ENCODE data around the gene IP6K3.

IP6K3 gene

DNA sequence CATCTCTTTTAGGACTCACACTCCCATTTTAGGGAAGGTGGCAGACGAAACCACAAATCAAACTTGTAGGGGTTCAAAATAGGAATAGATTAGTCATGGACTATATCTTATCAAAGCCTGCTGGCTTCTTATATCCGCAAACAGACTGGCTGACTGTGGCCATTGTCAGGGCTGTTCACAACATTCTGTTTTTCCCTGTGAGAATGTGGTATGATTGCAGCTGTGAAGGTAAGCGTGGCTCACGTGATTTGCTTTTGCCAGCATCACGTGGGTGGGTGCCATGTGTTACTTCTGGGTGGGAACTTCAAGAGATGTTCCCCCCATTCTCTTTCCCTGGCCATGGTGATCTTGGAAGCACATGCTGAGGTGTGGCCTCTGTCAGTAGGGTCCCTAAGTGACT is 5.9 kb downstream of the IP6K3 start:
- DNase-seq (ENCODE audit: low read depth, low spot score), result no peak

- DNase-seq (ENCODE audit: low read depth, low spot score), result no peak
These were observed 6.5 kb downstream of the IP6K3 start for GRCh38 chr6:33740204-33740608.

- no peak for DNase-seq (ENCODE audit: low read depth, low spot score)
These were observed 7.1 kb downstream of the IP6K3 start for GRCh38 chr6:33739571-33739970.

DNA sequence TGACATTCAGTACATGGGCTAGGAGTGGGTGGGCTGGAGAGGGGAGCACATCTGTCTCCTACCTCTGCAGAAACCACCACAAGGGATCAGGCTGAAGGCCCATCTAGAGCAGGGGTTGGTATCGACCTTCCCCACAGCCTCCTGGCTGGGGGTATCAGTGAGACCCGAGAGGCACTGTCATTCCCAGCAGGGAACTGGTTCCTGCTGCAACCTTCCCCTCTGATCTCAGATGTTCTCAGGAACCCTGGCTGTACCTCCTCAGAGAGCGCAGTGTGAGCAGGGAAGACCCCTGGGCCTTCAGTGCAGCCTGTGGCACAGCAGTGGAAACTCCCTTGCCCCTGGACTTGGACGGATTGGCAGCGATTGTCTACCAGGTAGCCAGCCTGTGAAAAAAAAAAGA is 7.8 kb downstream of the IP6K3 start:
- DNase-seq (ENCODE audit: low read depth, low spot score), result no peak

GRCh38 chr6:33738153-33738552 is 8.6 kb downstream of the IP6K3 start:
- no peak for DNase-seq (ENCODE audit: low read depth, low spot score)

DNA sequence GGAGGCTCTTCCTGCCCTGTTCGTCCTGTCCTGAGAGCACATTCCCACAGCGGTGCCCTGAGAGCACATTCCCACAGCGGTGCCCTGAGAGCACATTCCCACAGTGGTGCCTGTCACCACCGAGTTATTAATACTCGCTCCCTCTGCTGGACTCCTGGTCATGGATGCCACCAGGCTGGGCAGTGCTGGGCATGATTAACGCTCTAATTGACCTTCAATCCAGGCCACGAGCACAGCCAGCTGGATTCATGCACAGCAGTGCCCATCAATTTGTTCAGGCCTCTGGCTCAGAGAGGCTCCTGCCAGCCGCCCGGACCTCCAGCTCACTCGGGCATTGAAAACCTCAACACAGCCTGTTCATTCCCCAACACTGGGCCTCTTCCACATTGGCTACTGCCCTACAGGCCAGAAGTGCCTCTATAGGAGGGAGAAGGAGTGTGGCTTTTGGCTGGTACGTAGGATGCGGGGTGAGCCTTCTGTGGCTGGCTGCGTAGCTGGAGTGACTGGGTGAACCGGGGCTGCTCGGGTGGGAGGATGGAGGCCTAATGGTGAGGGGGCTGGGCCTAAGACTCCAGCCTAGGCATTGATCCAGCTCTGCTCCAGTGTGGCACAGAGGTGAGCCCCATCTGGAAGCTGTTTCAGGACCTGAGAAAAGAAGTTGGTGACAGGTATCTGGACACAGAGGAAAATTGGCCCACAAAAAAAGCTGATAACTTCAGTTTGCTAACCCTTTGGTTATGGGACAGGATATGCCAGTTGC is 9.3 kb downstream of the IP6K3 start:
- DNase-seq (ENCODE audit: low read depth, low spot score), result no peak

- DNase-seq (ENCODE audit: low read depth, low spot score), result no peak
These were observed 11.5 kb downstream of the IP6K3 start for GRCh38 chr6:33735216-33735615.

DNA sequence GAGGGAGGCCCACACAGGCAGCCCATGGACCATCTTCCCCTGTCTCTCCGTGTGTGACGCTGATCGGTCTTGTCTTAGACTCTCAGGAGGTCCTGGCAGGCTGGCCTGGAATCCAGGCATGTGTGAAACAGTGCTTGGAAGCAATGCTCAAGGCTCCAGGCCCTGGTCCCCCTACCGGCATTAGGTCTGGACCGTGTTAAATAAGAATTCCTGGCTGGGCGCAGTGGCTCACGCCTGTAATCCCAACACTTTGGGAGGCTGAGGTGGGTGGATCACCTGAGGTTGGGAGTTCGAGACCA is 13.0 kb downstream of the IP6K3 start:
- DNase-seq (ENCODE audit: low read depth, low spot score), result no peak

GRCh38 chr6:33732817-33733708 is 13.6 kb downstream of the IP6K3 start:
- DNase-seq (ENCODE audit: low read depth, low spot score), result no peak

DNA sequence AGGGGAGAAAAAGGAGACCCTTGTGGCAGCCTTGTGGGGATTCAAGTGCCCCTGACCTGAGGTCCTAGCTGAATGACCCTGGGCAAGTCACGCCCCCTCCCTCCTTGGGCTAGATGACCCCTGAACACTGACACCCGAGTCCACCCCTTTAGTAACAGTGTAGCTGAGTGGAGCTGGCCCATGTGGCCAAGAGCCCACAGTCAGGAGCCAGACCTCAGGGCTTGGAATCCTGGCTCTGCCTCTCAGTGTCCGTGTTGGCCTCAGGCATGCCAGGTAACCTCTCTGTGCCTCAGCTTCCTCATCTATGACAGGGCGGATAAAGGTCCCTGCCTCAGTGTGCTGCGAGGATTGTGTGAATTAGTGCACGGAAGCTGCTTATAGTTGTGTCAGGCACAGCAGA is 14.3 kb downstream of the IP6K3 start:
- no peak for DNase-seq (ENCODE audit: low read depth, low spot score)

GRCh38 chr6:33731751-33732282 is 14.9 kb downstream of the IP6K3 start:
- DNase-seq (ENCODE audit: low read depth, low spot score), result no peak

GRCh38 chr6:33731035-33731434 is 15.7 kb downstream of the IP6K3 start:
- no peak for DNase-seq (ENCODE audit: low read depth, low spot score)

DNA sequence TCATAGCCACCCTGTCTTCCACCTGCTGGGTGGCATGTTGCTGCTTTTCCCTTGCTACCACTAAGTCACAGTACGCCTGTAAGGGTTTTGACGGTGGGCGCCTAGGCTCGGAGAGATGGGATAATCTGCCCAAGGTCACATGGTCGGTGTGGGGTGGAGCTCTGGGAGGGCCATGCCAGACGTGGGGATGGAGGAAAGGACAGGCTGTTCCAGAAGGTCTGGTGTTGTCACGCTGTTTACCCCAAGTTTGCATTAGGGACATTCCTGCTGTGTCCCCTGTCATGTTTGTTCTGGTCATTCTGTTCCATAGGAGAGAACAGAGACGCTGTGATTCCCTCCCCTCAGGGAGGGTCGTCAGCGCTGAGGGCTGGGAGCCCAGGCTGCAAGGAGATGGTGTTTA is 16.1 kb downstream of the IP6K3 start:
- no peak for DNase-seq (ENCODE audit: low read depth, low spot score)

GRCh38 chr6:33729059-33729458 is 17.6 kb downstream of the IP6K3 start:
- no peak for DNase-seq (ENCODE audit: low read depth, low spot score)

DNA sequence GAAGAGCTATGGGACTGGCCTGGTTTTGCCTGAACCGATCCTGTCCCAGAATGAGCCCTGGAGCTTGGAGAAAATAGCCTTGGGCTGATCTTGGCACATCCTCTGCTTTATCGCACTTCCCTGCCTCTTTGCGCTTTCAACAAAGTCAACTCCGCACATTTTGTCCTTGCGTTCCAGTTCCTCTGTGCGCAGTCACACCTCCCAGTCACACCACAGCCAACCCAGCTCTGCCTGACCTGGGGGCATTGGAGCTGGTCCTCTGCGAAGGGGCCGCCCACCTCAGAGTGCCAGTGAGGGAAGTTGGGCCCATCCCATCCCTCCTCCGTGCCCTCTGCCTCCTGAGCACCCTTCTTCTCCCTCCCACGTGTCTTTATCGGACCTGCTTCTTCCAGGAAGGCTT is 18.3 kb downstream of the IP6K3 start:
- DNase-seq (ENCODE audit: low read depth, low spot score), result no peak

DNA sequence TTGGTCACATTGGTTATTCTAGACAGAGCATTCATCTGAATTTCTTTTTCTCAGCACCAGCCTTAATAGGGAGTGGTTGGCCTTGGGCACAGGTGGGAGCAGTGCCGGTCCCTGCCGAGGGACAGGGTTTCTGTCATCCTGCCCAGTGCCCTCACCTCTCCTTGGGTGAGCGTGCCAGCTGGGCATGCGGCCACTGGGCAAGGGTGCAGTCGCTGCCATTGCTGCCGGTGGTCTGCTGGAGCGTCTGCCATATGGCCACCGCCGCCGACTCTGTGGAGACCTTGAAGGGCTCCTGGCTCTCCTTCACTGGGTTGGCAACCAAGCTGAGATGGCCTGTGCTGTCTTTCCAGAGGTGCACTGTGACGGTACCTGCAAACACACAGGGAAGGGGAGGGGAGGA is 18.8 kb downstream of the IP6K3 start:
- no peak for DNase-seq (ENCODE audit: low read depth, low spot score)

DNA sequence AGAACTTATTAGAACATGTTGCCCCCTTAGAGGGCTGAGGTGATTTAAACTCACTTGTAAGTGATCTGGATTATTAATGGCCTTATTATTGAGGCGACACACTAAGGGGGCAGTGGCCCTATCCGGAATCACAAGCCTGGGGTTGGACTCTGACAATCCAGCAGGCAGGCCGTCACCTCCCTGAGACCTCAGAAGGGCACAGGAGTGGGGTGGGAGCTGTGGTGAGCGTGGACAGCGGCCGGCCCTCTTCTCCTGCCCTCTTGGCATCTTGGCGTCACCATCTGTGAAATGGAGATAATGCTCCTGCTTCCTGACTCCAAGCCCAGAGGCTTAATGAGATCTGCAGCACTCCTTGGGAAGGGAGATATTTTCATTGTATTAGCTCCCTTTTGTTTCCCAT is 19.6 kb downstream of the IP6K3 start:
- no peak for DNase-seq (ENCODE audit: low read depth, low spot score)

- no peak for DNase-seq (ENCODE audit: low read depth, low spot score)
These were observed 20.0 kb downstream of the IP6K3 start for GRCh38 chr6:33726696-33727095.

- no peak for DNase-seq (ENCODE audit: low read depth, low spot score)
These were observed 20.6 kb downstream of the IP6K3 start for GRCh38 chr6:33725891-33726673.

DNA sequence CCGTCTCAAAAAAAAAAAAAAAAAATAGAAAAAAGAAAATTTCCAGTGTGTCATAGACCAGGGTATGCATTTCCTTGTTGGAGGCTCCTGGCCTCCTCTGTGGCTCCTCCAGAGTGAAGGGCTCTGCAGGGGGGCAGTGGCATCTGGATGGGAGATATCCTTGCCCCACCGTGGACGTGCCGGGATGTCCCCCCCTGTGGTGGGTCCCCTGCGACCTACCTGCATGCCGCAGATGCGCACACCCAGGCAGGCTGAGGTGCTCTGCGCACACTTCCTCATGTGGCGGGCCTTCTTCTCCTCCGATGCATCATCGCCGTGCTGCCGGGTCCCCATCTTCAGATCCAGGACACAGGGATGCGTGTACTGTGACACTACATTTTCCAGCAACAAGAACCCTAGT is 21.5 kb downstream of the IP6K3 start:
- no peak for DNase-seq (ENCODE audit: low read depth, low spot score)

- DNase-seq (ENCODE audit: low read depth, low spot score), result no peak
These were observed 22.3 kb downstream of the IP6K3 start for GRCh38 chr6:33724102-33725023.
